HEK293 (cell line): Measurements from ENCODE around the gene CMBL.

Source experiments
- CTCF ChIP-seq: fragments of 450-650 bp; formaldehyde crosslinking; IDR thresholded peaks from 2 replicates; pipeline ENCODE4 v1.5.1; 2016; ENCODE audit warnings: missing biosample characterization, missing genetic modification characterization
- SCRT2 ChIP-seq: fragments of 450-650 bp; formaldehyde crosslinking; IDR thresholded peaks from 2 replicates; pipeline ENCODE4 v1.5.1; 2016; ENCODE audit warnings: missing biosample characterization, missing genetic modification characterization
- ZNF639 ChIP-seq: fragments of 450-650 bp; formaldehyde crosslinking; IDR thresholded peaks from 2 replicates; pipeline ENCODE4 v1.5.1; 2016; ENCODE audit warnings: missing biosample characterization, missing genetic modification characterization
- ZNF701 ChIP-seq: fragments of 450-650 bp; formaldehyde crosslinking; IDR thresholded peaks from 2 replicates; pipeline ENCODE4 v1.5.1; 2016; ENCODE audit warnings: missing biosample characterization, missing genetic modification characterization

GRCh38 chr5:10235350-10235749, 72.4 kb downstream of the CMBL start:
- TF ChIP-seq ZNF701 (no peak), CTCF (tag by site-specific recombination) (no peak), SCRT2 (no peak), ZNF639 (tag by site-specific recombination) (no peak)
